ENCODE results near the gene MBNL1.

- no peak for TF ChIP-seq EP300 (IDR thresholded peaks at IDR 0.05)
- TF ChIP-seq POLR2A (IDR thresholded peaks at IDR 0.05), result no peak
- no peak for TF ChIP-seq CTCF (IDR thresholded peaks at IDR 0.05)
Measured at GRCh38 chr3:152253514-152253913, 15.2 kb upstream of the MBNL1 start.
